Breast epithelium (tissue), 3 donors: ENCODE measurements around the gene KIAA0753.

Experiments used
- POLR2A ChIP-seq: fragments of 450-650 bp; IDR thresholded peaks from one replicate; pipeline ENCODE4 v1.6.1; 2016; ENCODE audit warnings: antibody characterized with exemption, mild to moderate bottlenecking, moderate library complexity
- POLR2AphosphoS5 ChIP-seq, 3 donors: sonication (generic); formaldehyde crosslinking; IDR thresholded peaks; one replicate each; pipeline ENCODE4 v1.6.1; 2017; ENCODE audit warnings: antibody characterized with exemption in 3 of 3
- TF ChIP-seq, protein P1 (sequence below), 3 donors: fragments of 450-650 bp; IDR thresholded peaks; one replicate each; pipeline ENCODE4 v1.5.1; 2016 to 2017; ENCODE audit warnings: antibody characterized with exemption in 3 of 3, mild to moderate bottlenecking in 3 of 3, moderate library complexity in 3 of 3

GRCh38 chr17:6679241-6679640 is 38.7 kb upstream of the KIAA0753 start:
- TF ChIP-seq, protein P1, sequence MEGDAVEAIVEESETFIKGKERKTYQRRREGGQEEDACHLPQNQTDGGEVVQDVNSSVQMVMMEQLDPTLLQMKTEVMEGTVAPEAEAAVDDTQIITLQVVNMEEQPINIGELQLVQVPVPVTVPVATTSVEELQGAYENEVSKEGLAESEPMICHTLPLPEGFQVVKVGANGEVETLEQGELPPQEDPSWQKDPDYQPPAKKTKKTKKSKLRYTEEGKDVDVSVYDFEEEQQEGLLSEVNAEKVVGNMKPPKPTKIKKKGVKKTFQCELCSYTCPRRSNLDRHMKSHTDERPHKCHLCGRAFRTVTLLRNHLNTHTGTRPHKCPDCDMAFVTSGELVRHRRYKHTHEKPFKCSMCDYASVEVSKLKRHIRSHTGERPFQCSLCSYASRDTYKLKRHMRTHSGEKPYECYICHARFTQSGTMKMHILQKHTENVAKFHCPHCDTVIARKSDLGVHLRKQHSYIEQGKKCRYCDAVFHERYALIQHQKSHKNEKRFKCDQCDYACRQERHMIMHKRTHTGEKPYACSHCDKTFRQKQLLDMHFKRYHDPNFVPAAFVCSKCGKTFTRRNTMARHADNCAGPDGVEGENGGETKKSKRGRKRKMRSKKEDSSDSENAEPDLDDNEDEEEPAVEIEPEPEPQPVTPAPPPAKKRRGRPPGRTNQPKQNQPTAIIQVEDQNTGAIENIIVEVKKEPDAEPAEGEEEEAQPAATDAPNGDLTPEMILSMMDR (IDR thresholded peaks at IDR 0.05), result no peak
- TF ChIP-seq POLR2AphosphoS5 (IDR thresholded peaks at IDR 0.05), result no peak
- TF ChIP-seq POLR2A, result no peak
